GM21529 (cell line): ENCODE measurements around the gene SEMA3G.

ENCODE experiments used
- ATAC-seq: cut with Tn5 transposase; IDR thresholded peaks from one replicate; pipeline ENCODE4 v1.9.1; 2021; ENCODE audit not compliant: unreplicated experiment

Gene SEMA3G

GRCh38 chr3:52444860-52445793 is at the start of gene SEMA3G:
Gene SEMA3G (minus strand): TSS chr3:52445103. CDS start chr3:52445027, 76 bp downstream.
- ATAC-seq: peak; percentile 82

- ATAC-seq: no peak
These were observed 49.5 kb upstream of the SEMA3G start for GRCh38 chr3:52494445-52494844.

- no peak for ATAC-seq
These were observed 48.5 kb upstream of the SEMA3G start for GRCh38 chr3:52493232-52494017.

- no peak for ATAC-seq
These were observed 47.2 kb upstream of the SEMA3G start for GRCh38 chr3:52492059-52492458.

GRCh38 chr3:52490939-52491526 is 46.1 kb upstream of the SEMA3G start:
- ATAC-seq: no peak

- no peak for ATAC-seq
These were observed 45.4 kb upstream of the SEMA3G start for GRCh38 chr3:52490035-52490938.

- no peak for ATAC-seq
These were observed 44.5 kb upstream of the SEMA3G start for GRCh38 chr3:52489453-52489852.

GRCh38 chr3:52488746-52489145 is 43.8 kb upstream of the SEMA3G start:
- ATAC-seq: no peak

- no peak for ATAC-seq
These were observed 43.1 kb upstream of the SEMA3G start for GRCh38 chr3:52487788-52488691.

GRCh38 chr3:52487050-52487787 is 42.3 kb upstream of the SEMA3G start:
- ATAC-seq: no peak

- no peak for ATAC-seq
These were observed 40.0 kb upstream of the SEMA3G start for GRCh38 chr3:52484680-52485461.

- ATAC-seq: no peak
These were observed 38.9 kb upstream of the SEMA3G start for GRCh38 chr3:52483577-52484381.

- ATAC-seq: no peak
These were observed 38.2 kb upstream of the SEMA3G start for GRCh38 chr3:52483081-52483480.

- ATAC-seq: no peak
These were observed 37.1 kb upstream of the SEMA3G start for GRCh38 chr3:52481819-52482521.

- no peak for ATAC-seq
These were observed 36.1 kb upstream of the SEMA3G start for GRCh38 chr3:52480768-52481715.
